Sigmoid colon (tissue), 4 donors: ENCODE results near the gene FBXL7.

ENCODE experiments used
- CTCF ChIP-seq, 4 experiments: fragments of 450-650 bp in 3 of 4; fragments of 200-600 bp in 1 of 4; IDR thresholded peaks; one replicate each; pipeline ENCODE4 v1.5.1; 2016 to 2019; ENCODE audit warnings: antibody characterized with exemption in 4 of 4, mild to moderate bottlenecking in 3 of 4, moderate library complexity in 2 of 4
- EP300 ChIP-seq, 4 donors: sonication (generic); formaldehyde crosslinking; IDR thresholded peaks; one replicate each; pipeline ENCODE4 v1.6.1; 2017; ENCODE audit warnings: antibody characterized with exemption in 4 of 4
- POLR2A ChIP-seq, 2 donors: fragments of 450-650 bp; IDR thresholded peaks; one replicate each; pipeline ENCODE4 v1.6.1; 2016; ENCODE audit warnings: antibody characterized with exemption in 2 of 2, mild to moderate bottlenecking in 2 of 2, moderate library complexity in 2 of 2

- TF ChIP-seq CTCF (IDR thresholded peaks at IDR 0.05) (no peak), POLR2A (IDR thresholded peaks at IDR 0.05) (no peak), EP300 (IDR thresholded peaks at IDR 0.05) (no peak)
These were observed 49.5 kb upstream of the FBXL7 start for GRCh38 chr5:15450473-15450872.
